Measurements from ENCODE around the gene TSSK3. TPM values are rescaled to one million over a fixed set of nuclear protein-coding genes. Genes with fewer than 3 reads are reported as not detected.

The TSSK3 gene
- total RNA-seq, 1 experiment from 2014 or later = 4.3 TPM

DNA sequence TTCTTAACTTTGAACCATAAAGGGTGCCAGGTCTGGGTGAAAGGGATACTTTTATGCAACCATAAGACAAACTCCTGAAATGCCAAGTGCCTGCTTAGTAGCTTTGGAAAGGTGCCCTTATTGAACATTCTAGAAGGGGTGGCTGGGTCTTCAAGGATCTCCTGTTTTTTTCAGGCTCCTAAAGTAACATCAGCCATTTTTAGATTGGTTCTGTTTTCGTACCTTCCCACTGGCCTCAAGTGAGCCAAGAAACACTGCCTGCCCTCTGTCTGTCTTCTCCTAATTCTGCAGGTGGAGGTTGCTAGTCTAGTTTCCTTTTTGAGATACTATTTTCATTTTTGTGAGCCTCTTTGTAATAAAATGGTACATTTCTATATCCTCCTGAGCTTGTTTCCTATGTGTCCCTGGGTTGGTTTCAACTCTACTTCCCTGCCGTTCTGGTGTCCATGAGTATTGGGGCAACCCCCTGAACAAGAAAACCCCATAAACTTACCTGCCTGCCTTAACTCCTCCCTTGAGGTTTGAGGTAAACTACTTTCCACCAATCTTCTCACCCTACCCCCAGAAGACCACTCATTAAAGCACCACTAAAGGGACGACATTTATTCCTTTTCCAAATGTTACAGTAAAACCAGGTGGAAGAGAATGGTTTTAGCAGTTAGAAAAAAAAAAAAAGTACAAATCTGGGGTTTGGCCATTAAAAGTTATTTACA lies 28.9 kb upstream of the TSSK3 start:
- peaks cover 61% of the 10 kb centered on the region for H3K36me3 ChIP-seq (ENCODE audit: insufficient read depth, low read length, poor library complexity, severe bottlenecking)
- CTCF ChIA-PET = interaction anchor here (0.7 kb wide), 1 partner anchor 296 kb away, joined by 4 read pairs; no protein-coding TSS in a partner anchor
- POLR2A ChIA-PET (ENCODE audit: low non-redundant PET) = interaction anchor here (0.9 kb wide), 1 partner anchor 61 kb away, joined by 4 read pairs; the partner anchor contains the start of gene BSDC1

DNA sequence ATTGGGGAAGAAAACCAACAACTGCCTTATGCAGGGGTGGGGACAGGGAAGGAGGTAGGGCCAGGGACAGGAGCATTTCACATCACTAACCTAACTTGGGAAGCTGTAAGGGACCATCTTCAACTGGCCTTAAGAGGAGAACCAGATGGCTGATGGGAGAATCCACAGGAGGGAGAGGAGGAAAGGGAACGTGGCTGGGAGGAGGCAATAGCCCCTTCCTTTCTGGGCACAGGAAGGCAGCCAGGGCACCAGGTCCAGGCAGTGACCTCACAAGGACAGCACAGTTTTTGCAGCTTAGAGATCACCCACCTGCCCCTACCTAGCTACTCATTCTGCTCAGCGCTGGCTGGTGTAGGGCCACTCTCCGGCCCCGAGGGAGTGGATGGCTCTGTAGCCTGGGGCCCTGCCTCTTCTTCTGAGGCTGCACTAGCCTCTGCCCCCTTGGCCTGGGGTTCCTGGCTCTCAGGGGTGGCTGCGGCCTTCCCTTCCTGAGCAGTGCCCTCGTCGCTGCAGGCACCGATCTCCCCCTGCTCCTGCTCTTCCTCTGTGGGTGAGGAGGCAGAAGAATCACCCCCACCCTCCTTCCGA lies 28.0 kb upstream of the TSSK3 start:
- intact Hi-C loops (cut with micrococcal nuclease; ENCODE audit: unreplicated experiment) = loop anchor here (10.0 kb wide), 1 partner anchor 110 kb away; the partner anchor contains the start of genes EIF3I and TMEM234
- H3K4me3 ChIP-seq (ENCODE audit: low read depth, low read length, poor library complexity, severe bottlenecking) = peak overlapping the region; percentile 99
- TF ChIP-seq EZH2 (IDR thresholded peaks at IDR 0.05; ENCODE audit: borderline replicate concordance, low read depth, low read length, poor library complexity, severe bottlenecking) = no peak
- TF ChIP-seq, protein P1, sequence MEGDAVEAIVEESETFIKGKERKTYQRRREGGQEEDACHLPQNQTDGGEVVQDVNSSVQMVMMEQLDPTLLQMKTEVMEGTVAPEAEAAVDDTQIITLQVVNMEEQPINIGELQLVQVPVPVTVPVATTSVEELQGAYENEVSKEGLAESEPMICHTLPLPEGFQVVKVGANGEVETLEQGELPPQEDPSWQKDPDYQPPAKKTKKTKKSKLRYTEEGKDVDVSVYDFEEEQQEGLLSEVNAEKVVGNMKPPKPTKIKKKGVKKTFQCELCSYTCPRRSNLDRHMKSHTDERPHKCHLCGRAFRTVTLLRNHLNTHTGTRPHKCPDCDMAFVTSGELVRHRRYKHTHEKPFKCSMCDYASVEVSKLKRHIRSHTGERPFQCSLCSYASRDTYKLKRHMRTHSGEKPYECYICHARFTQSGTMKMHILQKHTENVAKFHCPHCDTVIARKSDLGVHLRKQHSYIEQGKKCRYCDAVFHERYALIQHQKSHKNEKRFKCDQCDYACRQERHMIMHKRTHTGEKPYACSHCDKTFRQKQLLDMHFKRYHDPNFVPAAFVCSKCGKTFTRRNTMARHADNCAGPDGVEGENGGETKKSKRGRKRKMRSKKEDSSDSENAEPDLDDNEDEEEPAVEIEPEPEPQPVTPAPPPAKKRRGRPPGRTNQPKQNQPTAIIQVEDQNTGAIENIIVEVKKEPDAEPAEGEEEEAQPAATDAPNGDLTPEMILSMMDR (conservative IDR thresholded peaks at IDR 0.05; ENCODE audit: low read depth, low read length) = no peak
- H3K4me1 ChIP-seq (ENCODE audit: insufficient read depth, low read length, poor library complexity, severe bottlenecking) = peaks cover 15% of the 10 kb centered on the region
- peak; percentile 37 for DNase-seq (ENCODE audit: low spot score)
- H3K27ac ChIP-seq (ENCODE audit: low read depth, low read length, poor library complexity, severe bottlenecking) = peak overlapping the region; percentile 96
- no peaks in the 10 kb centered on the region for H3K9me3 ChIP-seq (ENCODE audit: low read depth, low read length, poor library complexity, severe bottlenecking)
- ChIA-PET POLR2A (ENCODE audit: low non-redundant PET) (no interaction called here), CTCF (no interaction called here)
- BruUV-seq (replicated peaks) = no TSS peak
- peaks cover 51% of the 10 kb centered on the region for H3K36me3 ChIP-seq (ENCODE audit: insufficient read depth, low read length, poor library complexity, severe bottlenecking)
- H3K27me3 ChIP-seq (replicated peaks; ENCODE audit: insufficient read depth, low read depth, low read length, poor library complexity) = no peaks in the 10 kb centered on the region

More for the DNA sequence above, 28.9 kb upstream of the TSSK3 start:
- no peak overlapping the region for H3K4me3 ChIP-seq (ENCODE audit: low read depth, low read length, poor library complexity, severe bottlenecking)
- TF ChIP-seq EZH2 (IDR thresholded peaks at IDR 0.05; ENCODE audit: borderline replicate concordance, low read depth, low read length, poor library complexity, severe bottlenecking) = no peak
- TF ChIP-seq, protein P1 (conservative IDR thresholded peaks at IDR 0.05; ENCODE audit: low read depth, low read length) = no peak
- H3K27me3 ChIP-seq (replicated peaks; ENCODE audit: insufficient read depth, low read depth, low read length, poor library complexity) = no peaks in the 10 kb centered on the region
- TSS peak; percentile 89 for BruUV-seq (replicated peaks)
- DNase-seq (ENCODE audit: low spot score) = no peak
- H3K27ac ChIP-seq (ENCODE audit: low read depth, low read length, poor library complexity, severe bottlenecking) = no peak overlapping the region
- H3K4me1 ChIP-seq (ENCODE audit: insufficient read depth, low read length, poor library complexity, severe bottlenecking) = peaks cover 15% of the 10 kb centered on the region
- H3K9me3 ChIP-seq (ENCODE audit: low read depth, low read length, poor library complexity, severe bottlenecking) = no peaks in the 10 kb centered on the region
- intact Hi-C loops (cut with micrococcal nuclease; ENCODE audit: unreplicated experiment) = loop anchor here (10.0 kb wide), 1 partner anchor 109 kb away; the partner anchor contains the start of genes EIF3I and TMEM234

DNA sequence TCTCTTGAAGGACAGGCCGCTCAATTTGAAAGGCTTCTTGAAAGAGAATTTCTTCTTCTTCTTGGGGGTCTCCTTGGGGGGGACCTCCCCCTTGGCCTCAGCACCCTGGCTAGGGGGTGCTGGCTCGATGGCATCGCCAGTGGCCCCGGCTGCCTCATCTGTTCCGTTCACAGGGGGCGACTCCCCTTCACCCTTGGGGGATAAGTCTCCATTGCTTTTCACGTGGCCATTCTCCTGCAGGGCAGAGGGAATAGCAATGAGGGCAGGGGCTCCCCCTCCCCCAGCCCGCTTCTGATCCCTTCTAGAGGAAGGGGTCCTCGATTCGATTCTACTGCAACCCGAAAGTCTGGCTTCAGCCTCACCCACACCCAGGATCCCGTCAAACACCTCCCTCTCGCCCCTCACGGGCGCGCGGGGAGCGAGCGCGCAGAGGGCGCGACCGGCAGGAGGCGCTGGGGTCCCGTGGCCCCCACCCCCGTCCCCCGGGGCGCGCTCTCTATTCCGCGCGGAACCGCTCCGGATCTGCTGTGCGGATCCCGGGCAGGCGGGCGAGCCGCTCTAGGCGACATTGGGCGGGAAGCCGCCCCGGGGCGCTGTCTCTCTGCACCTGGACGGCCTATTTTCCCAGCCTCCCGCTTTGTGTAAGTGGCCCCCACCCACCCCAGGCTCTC lies 27.3 kb upstream of the TSSK3 start:
- ChIA-PET CTCF (interaction anchor here (0.5 kb wide), 1 partner anchor 226 kb away, joined by 3 read pairs; no protein-coding TSS in a partner anchor), POLR2A (ENCODE audit: low non-redundant PET) (no interaction called here)
- BruUV-seq (replicated peaks) = no TSS peak
- Histone ChIP-seq H3K27ac (ENCODE audit: low read depth, low read length, poor library complexity, severe bottlenecking) (peak overlapping the region; percentile 96), H3K4me1 (ENCODE audit: insufficient read depth, low read length, poor library complexity, severe bottlenecking) (peaks cover 15% of the 10 kb centered on the region), H3K36me3 (ENCODE audit: insufficient read depth, low read length, poor library complexity, severe bottlenecking) (peaks cover 45% of the 10 kb centered on the region), H3K4me3 (ENCODE audit: low read depth, low read length, poor library complexity, severe bottlenecking) (peak overlapping the region; percentile 99), H3K9me3 (ENCODE audit: low read depth, low read length, poor library complexity, severe bottlenecking) (no peaks in the 10 kb centered on the region), H3K27me3 (replicated peaks; ENCODE audit: insufficient read depth, low read depth, low read length, poor library complexity) (no peaks in the 10 kb centered on the region)
- peak; percentile 76 for DNase-seq (ENCODE audit: low spot score)
- TF ChIP-seq EZH2 (IDR thresholded peaks at IDR 0.05; ENCODE audit: borderline replicate concordance, low read depth, low read length, poor library complexity, severe bottlenecking) = no peak
- TF ChIP-seq, protein P1 (conservative IDR thresholded peaks at IDR 0.05; ENCODE audit: low read depth, low read length) = peak; percentile 72
- intact Hi-C loops (cut with micrococcal nuclease; ENCODE audit: unreplicated experiment) = loop anchor here (5.0 to 10.0 kb wide), 2 partner anchors 57 to 110 kb away; partner anchors contain the start of genes BSDC1, EIF3I and TMEM234
